Measurements from ENCODE around the gene ATG9B.

DNA sequence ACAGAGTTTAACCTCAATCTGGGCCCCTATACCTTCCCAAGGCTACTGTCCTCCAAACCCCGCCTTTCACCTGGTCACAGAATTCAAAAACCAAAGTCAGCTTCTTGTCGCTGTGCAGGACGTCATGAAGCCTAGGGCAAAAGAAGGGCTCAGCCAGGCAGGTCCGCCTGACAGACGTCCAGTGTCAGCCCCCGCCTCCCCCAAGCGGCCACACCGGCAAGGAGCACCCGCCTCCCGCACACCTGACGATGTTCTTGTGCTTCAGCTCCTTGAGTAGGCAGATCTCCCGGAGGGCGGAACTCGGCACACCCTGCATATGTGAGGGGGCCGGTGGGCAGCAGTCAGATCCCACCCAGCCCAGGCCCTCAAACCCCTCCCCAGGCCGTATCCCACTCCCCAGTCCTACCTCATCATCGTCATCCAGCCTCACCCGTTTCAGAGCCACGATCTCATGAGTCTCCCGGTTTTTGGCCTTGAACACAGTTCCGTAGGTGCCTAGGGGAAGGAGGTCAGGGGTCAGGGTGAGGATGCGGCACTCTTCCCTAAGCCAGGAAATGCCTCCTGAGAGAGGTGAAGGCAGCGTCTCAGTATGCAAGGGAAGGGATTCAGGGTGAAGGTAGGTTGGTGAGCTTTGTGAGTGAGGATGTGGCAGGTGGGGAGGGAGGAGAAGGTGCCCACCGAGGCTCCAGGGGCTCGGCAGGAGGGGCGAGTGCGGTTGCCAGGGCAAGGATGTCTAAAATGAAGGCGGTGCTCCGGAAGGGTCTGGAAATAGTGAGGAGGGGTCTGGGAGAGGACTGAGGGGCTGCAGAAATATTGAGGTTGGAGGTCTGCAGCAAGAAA is 32.6 kb upstream of the ATG9B start:
- TF ChIP-seq POLR2A (IDR thresholded peaks at IDR 0.05; ENCODE audit: low read depth, low read length) (no peak), POLR2AphosphoS5 (IDR thresholded peaks at IDR 0.05; ENCODE audit: low read depth, low read length) (no peak), TAF1 (IDR thresholded peaks at IDR 0.05; ENCODE audit: low read depth, low read length) (no peak), SPI1 (IDR thresholded peaks at IDR 0.05; ENCODE audit: low read depth, low read length) (no peak), POU2F2 (IDR thresholded peaks at IDR 0.05; ENCODE audit: low read depth, low read length) (no peak)
